Left lung (tissue), 10 donors: Measurements from ENCODE around the gene WNT4. TPM values are rescaled to one million over a fixed set of nuclear protein-coding genes. Genes with fewer than 3 reads are reported as not detected.

ENCODE experiments used
- ATAC-seq: fragments of 200-7000 bp; cut with Tn5 transposase; one replicate; pipeline ENCODE4 v1.9.1; 2020; ENCODE audit warnings: moderate library complexity
- DNase-seq, 4 donors: peaks; one replicate each; pipeline ENCODE4 v3.0.0-alpha.2; 2013 to 2020
- H3K27ac ChIP-seq, 2 donors: fragments of 200-600 bp; sonication (generic) in 1 of 2; one replicate each; pipeline versions ENCODE4 v1.5.0 to v1.8.0; 2020 to 2021
- H3K27me3 ChIP-seq, 2 donors: fragments of 200-600 bp; sonication (generic) in 1 of 2; one replicate each; pipeline versions ENCODE4 v1.5.0 to v1.8.0; 2020 to 2021
- H3K36me3 ChIP-seq, 2 donors: fragments of 200-600 bp; sonication (generic) in 1 of 2; one replicate each; pipeline versions ENCODE4 v1.5.0 to v1.8.0; 2020 to 2021
- H3K4me1 ChIP-seq, 2 donors: fragments of 200-600 bp; one replicate each; pipeline ENCODE4 v1.8.0; 2021
- H3K4me3 ChIP-seq, 2 donors: fragments of 200-600 bp; sonication (generic) in 1 of 2; one replicate each; pipeline versions ENCODE4 v1.5.0 to v1.8.0; 2020 to 2021; ENCODE audit warnings: mild to moderate bottlenecking in 1 of 2
- H3K9me3 ChIP-seq, 2 donors: fragments of 200-600 bp; sonication (generic) in 1 of 2; one replicate each; pipeline versions ENCODE4 v1.5.0 to v1.8.0; 2020 to 2021
- CTCF ChIP-seq, 2 donors: fragments of 200-600 bp; sonication (generic) in 1 of 2; IDR thresholded peaks; one replicate each; pipeline versions ENCODE4 v1.5.0 to v1.8.0; 2021; ENCODE audit warnings: antibody characterized with exemption in 2 of 2
- intact Hi-C, 2 donors: fragments of 100-400 bp; cut with DNase I; formaldehyde crosslinking; loops; one replicate each; pipeline versions ENCODE4 v1.11.2 to v1.14.2; 2022
- polyA plus RNA-seq, 6 donors: library from polyadenylated mRNA; unstranded; fragments of 120-200 nt; gene quantifications; one replicate each; pipeline ENCODE4 v1.2.1, GENCODE V29; 2013; ENCODE audit not compliant: insufficient read length in 6 of 6
- total RNA-seq, 2 donors: library from RNA; stranded (reverse); fragmentation: NEBNext Ultra II Directional; extraction: Animal tissue kit (Norgen Biotek cat#: 25700); gene quantifications; one replicate each; pipeline ENCODE4 v1.2.1, GENCODE V29; 2021
- donor health status: DM: no; HTN: yes; CAD: no.
- donor health status: DM: no; HTN: no; CAD: no.

Gene WNT4
- total and polyA plus RNA-seq, 8 donors: 1.8 to 4.0 (median 2.8) TPM

- DNase-seq: no peak
- TF ChIP-seq CTCF (IDR thresholded peaks at IDR 0.05): no peak
- Histone ChIP-seq H3K4me1 (no peaks in the 10 kb centered on the region), H3K9me3 (no peaks in the 10 kb centered on the region), H3K27me3 (peaks cover 0 to 16% of the 10 kb centered on the region in 2 donors), H3K4me3 (no peak overlapping the region), H3K36me3 (no peaks in the 10 kb centered on the region), H3K27ac (no peak overlapping the region)
- ATAC-seq: no peak
- intact Hi-C loops: no loop called here
Observed at GRCh38 chr1:22188914-22189313, 46.0 kb upstream of the WNT4 start.

GRCh38 chr1:22188436-22188835 lies 45.5 kb upstream of the WNT4 start:
- Histone ChIP-seq H3K4me3 (no peak overlapping the region), H3K4me1 (no peaks in the 10 kb centered on the region), H3K36me3 (no peaks in the 10 kb centered on the region), H3K27ac (no peak overlapping the region), H3K9me3 (no peaks in the 10 kb centered on the region), H3K27me3 (peaks cover 0 to 19% of the 10 kb centered on the region in 2 donors)
- ATAC-seq (no peak), DNase-seq (no peak)
- no peak for TF ChIP-seq CTCF (IDR thresholded peaks at IDR 0.05)
- intact Hi-C loops: no loop called here

- Histone ChIP-seq H3K4me1 (no peaks in the 10 kb centered on the region), H3K4me3 (no peak overlapping the region), H3K27me3 (peaks cover 0 to 37% of the 10 kb centered on the region in 2 donors), H3K27ac (no peak overlapping the region), H3K9me3 (no peaks in the 10 kb centered on the region), H3K36me3 (no peaks in the 10 kb centered on the region)
- ATAC-seq: no peak
- intact Hi-C loops: no loop called here
- no peak for TF ChIP-seq CTCF (IDR thresholded peaks at IDR 0.05)
- no peak for DNase-seq
Observed at GRCh38 chr1:22186311-22186710, 43.4 kb upstream of the WNT4 start.

GRCh38 chr1:22184892-22185612 lies 42.2 kb upstream of the WNT4 start:
- Histone ChIP-seq H3K9me3 (no peaks in the 10 kb centered on the region), H3K4me1 (no peaks in the 10 kb centered on the region), H3K36me3 (no peaks in the 10 kb centered on the region), H3K4me3 (no peak overlapping the region), H3K27ac (no peak overlapping the region), H3K27me3 (peaks cover 0 to 37% of the 10 kb centered on the region in 2 donors)
- ATAC-seq (peak; percentile 60), DNase-seq (peak in 2 of 4 donors; percentile 30 to 81)
- intact Hi-C loops: no loop called here
- no peak for TF ChIP-seq CTCF (IDR thresholded peaks at IDR 0.05)

- no peak for ATAC-seq
- H3K36me3 ChIP-seq: no peaks in the 10 kb centered on the region
- H3K27ac ChIP-seq: no peak overlapping the region
- H3K27me3 ChIP-seq: peaks cover 0 to 37% of the 10 kb centered on the region in 2 donors
- no peak for TF ChIP-seq CTCF (IDR thresholded peaks at IDR 0.05)
- no peak overlapping the region for H3K4me3 ChIP-seq
- DNase-seq: no peak
- intact Hi-C loops: no loop called here
- no peaks in the 10 kb centered on the region for H3K4me1 ChIP-seq
- H3K9me3 ChIP-seq: no peaks in the 10 kb centered on the region
Observed at GRCh38 chr1:22184454-22184853, 41.6 kb upstream of the WNT4 start.
